IMR-90 (cell line): ENCODE measurements around the gene CHPF2. TPM values are rescaled to one million over a fixed set of nuclear protein-coding genes. Genes with fewer than 3 reads are reported as not detected.

ENCODE experiments used
- ATAC-seq: fragments of 200-7000 bp; cut with Tn5 transposase; 2 replicates; pipeline ENCODE4 v1.9.1; 2020; ENCODE audit warnings: low read depth, mild to moderate bottlenecking, moderate library complexity
- BruUV-seq: library from RNA; stranded (reverse); fragments of 400-500 nt; replicated peaks from 2 replicates; lab custom pipeline; 2021; lab: Mats Ljungman, UMichigan
- CTCF ChIA-PET: fragments of 300-600 bp; formaldehyde crosslinking; extraction: SDS; loops from one replicate; lab custom pipeline; 2021; ENCODE audit warnings: antibody characterized with exemption; lab: Yijun Ruan, JAX
- POLR2A ChIA-PET: fragments of 300-600 bp; sonication (Branson Sonifier 250); formaldehyde crosslinking; loops from one replicate; lab custom pipeline; 2022; ENCODE audit warnings: antibody characterized with exemption; ENCODE audit not compliant: unreplicated experiment; lab: Charles Lee
- DNase-seq: peaks from one replicate; pipeline ENCODE4 v3.0.0; 2013
- H2AFZ ChIP-seq: replicated peaks from 2 replicates; pipeline ENCODE3; 2013; ENCODE audit warnings: low read length, mild to moderate bottlenecking; ENCODE audit not compliant: poor library complexity
- H2AK5ac ChIP-seq: 2 replicates; pipeline ENCODE4 v1.6.1; 2013; ENCODE audit warnings: low read depth, low read length, inconsistent platforms
- H2AK9ac ChIP-seq: replicated peaks from 2 replicates; pipeline ENCODE3; 2013; ENCODE audit warnings: mild to moderate bottlenecking, low read depth, low read length, moderate library complexity; ENCODE audit not compliant: poor library complexity
- H2BK120ac ChIP-seq: 2 replicates; pipeline ENCODE4 v1.6.1; 2013; ENCODE audit warnings: low read depth, low read length, inconsistent platforms
- H2BK15ac ChIP-seq: 3 replicates; pipeline ENCODE4 v1.6.1; 2013; ENCODE audit warnings: low read depth, low read length, inconsistent platforms
- H2BK20ac ChIP-seq: 2 replicates; pipeline ENCODE4 v1.6.1; 2013; ENCODE audit warnings: low read depth, mild to moderate bottlenecking, inconsistent platforms, low read length, moderate library complexity
- H2BK5ac ChIP-seq: 2 replicates; pipeline ENCODE4 v1.6.1; 2013; ENCODE audit warnings: mild to moderate bottlenecking, low read depth, low read length, inconsistent platforms; ENCODE audit not compliant: poor library complexity, severe bottlenecking
- H3K14ac ChIP-seq: replicated peaks from 2 replicates; pipeline ENCODE4 v1.6.1; 2013; ENCODE audit warnings: low read depth, low read length, inconsistent platforms
- H3K18ac ChIP-seq: 2 replicates; pipeline ENCODE4 v1.6.1; 2013; ENCODE audit warnings: low read depth, low read length, control low read depth
- H3K23ac ChIP-seq: 2 replicates; pipeline ENCODE4 v1.6.1; 2013; ENCODE audit warnings: low read depth, low read length, inconsistent platforms
- H3K27ac ChIP-seq: 2 replicates; pipeline ENCODE4 v1.5.1; 2013; ENCODE audit warnings: mild to moderate bottlenecking, control low read depth, low read length; ENCODE audit not compliant: insufficient read depth
- H3K27me3 ChIP-seq: 2 replicates; pipeline ENCODE4 v1.6.1; 2013; ENCODE audit warnings: low read length; ENCODE audit not compliant: control insufficient read depth, insufficient read depth
- H3K36me3 ChIP-seq: 2 replicates; pipeline ENCODE4 v1.6.1; 2013; ENCODE audit warnings: low read length, mixed read lengths; ENCODE audit not compliant: control insufficient read depth, insufficient read depth
- H3K4ac ChIP-seq: 2 replicates; pipeline ENCODE4 v1.6.1; 2013; ENCODE audit warnings: low read depth, low read length, inconsistent platforms
- H3K4me1 ChIP-seq: 2 replicates; pipeline ENCODE4 v1.6.1; 2013; ENCODE audit warnings: low read length, mixed read lengths; ENCODE audit not compliant: control insufficient read depth, insufficient read depth
- H3K4me2 ChIP-seq: 2 replicates; pipeline ENCODE4 v1.6.1; 2013; ENCODE audit warnings: low read depth, mild to moderate bottlenecking, control low read depth, low read length, moderate library complexity
- H3K4me3 ChIP-seq: 2 replicates; pipeline ENCODE4 v1.5.1; 2013; ENCODE audit warnings: low read depth, mild to moderate bottlenecking, control low read depth, low read length, moderate library complexity; ENCODE audit not compliant: insufficient read depth
- H3K56ac ChIP-seq: 2 replicates; pipeline ENCODE4 v1.6.1; 2013; ENCODE audit warnings: low read length, inconsistent platforms; ENCODE audit not compliant: insufficient read depth; ENCODE audit errors: extremely low read depth
- H3K79me1 ChIP-seq, 2 experiments: 2 replicates each; pipeline ENCODE4 v1.6.1; 2013; ENCODE audit warnings: low read length in 2 of 2, inconsistent platforms in 1 of 2, low read depth in 1 of 2
- H3K9ac ChIP-seq: 2 replicates; pipeline ENCODE4 v1.6.1; 2013; ENCODE audit warnings: low read depth, low read length, control low read depth
- H3K9me1 ChIP-seq: 2 replicates; pipeline ENCODE4 v1.6.1; 2013; ENCODE audit warnings: low read length, inconsistent platforms; ENCODE audit not compliant: insufficient read depth
- H3K9me3 ChIP-seq: 2 replicates; pipeline ENCODE4 v1.6.1; 2013; ENCODE audit warnings: low read length; ENCODE audit not compliant: control insufficient read depth, insufficient read depth
- H4K20me1 ChIP-seq: 2 replicates; pipeline ENCODE4 v1.6.1; 2013; ENCODE audit warnings: low read length, inconsistent platforms; ENCODE audit not compliant: insufficient read depth
- H4K5ac ChIP-seq: 2 replicates; pipeline ENCODE4 v1.6.1; 2013; ENCODE audit warnings: mild to moderate bottlenecking, low read depth, low read length, control low read depth
- H4K8ac ChIP-seq, 2 experiments: 2 replicates each; pipeline ENCODE4 v1.6.1; 2013; ENCODE audit warnings: low read depth in 2 of 2, low read length in 2 of 2, control low read depth in 1 of 2, inconsistent platforms in 1 of 2
- H4K91ac ChIP-seq: 2 replicates; pipeline ENCODE4 v1.6.1; 2013; ENCODE audit warnings: low read depth, low read length, inconsistent platforms; ENCODE audit not compliant: insufficient read depth
- CTCF ChIP-seq: conservative IDR thresholded peaks from 2 replicates; pipeline ENCODE4 v1.5.1; 2012; ENCODE audit warnings: mild to moderate bottlenecking, low read depth, low read length, improper control_type of control experiment
- MXI1 ChIP-seq: IDR thresholded peaks from 2 replicates; pipeline ENCODE4 v1.6.1; 2012; ENCODE audit warnings: low read depth, mild to moderate bottlenecking, low read length, moderate library complexity, borderline replicate concordance
- NFE2L2 ChIP-seq: fragments of 150-350 bp; IDR thresholded peaks from 2 replicates; pipeline ENCODE4 v1.6.1; 2016; ENCODE audit warnings: low read depth, mild to moderate bottlenecking, low read length
- POLR2A ChIP-seq: IDR thresholded peaks from 2 replicates; pipeline ENCODE4 v1.6.1; 2012; ENCODE audit warnings: mild to moderate bottlenecking, low read depth, low read length
- RCOR1 ChIP-seq: IDR thresholded peaks from 2 replicates; pipeline ENCODE4 v1.6.1; 2012; ENCODE audit warnings: mild to moderate bottlenecking, low read length, improper control_type of control experiment; ENCODE audit not compliant: insufficient replicate concordance
- SMC3 ChIP-seq: fragments of 150-350 bp; IDR thresholded peaks from 2 replicates; pipeline ENCODE4 v1.6.1; 2016; ENCODE audit warnings: low read depth, mild to moderate bottlenecking, antibody characterized with exemption, low read length, moderate library complexity
- USF2 ChIP-seq: fragments of 150-350 bp; IDR thresholded peaks from 2 replicates; pipeline ENCODE4 v1.6.1; 2017; ENCODE audit warnings: mild to moderate bottlenecking, antibody characterized with exemption, low read length, low read depth
- WGBS, 2 experiments: methylation state at CpG; one replicate each; pipeline versions ENCODE4 v1.1.5 to v1.1.7; 2013; ENCODE audit warnings: missing lambda C conversion rate in 2 of 2; ENCODE audit not compliant: insufficient read length in 1 of 2; ENCODE audit errors: extremely low coverage in 2 of 2; 5-methylcytosine and 5-hydroxymethylcytosine counted together
- dilution Hi-C: fragments of 300-500 bp; cut with HindIII; formaldehyde crosslinking; loops from one replicate; pipeline ENCODE4 v1.14.3; 2018; ENCODE audit warnings: low sequenced_read_pairs; ENCODE audit not compliant: unreplicated experiment
- in situ Hi-C: fragments of 300-500 bp; cut with MboI; formaldehyde crosslinking; loops from 3 replicates; pipeline ENCODE4 v1.14.3; 2019; ENCODE audit warnings: low sequenced_read_pairs, inconsistent platforms, mixed read lengths
- intact Hi-C: fragments of 100-400 bp; cut with micrococcal nuclease; formaldehyde crosslinking; loops from 2 replicates; pipeline ENCODE4 v1.10.0; 2022
- polyA plus RNA-seq, 3 experiments: library from polyadenylated mRNA; depleted of rRNA; stranded (reverse); fragments of >200 nt; gene quantifications; 2 replicates each; pipeline ENCODE4 v1.2.3, GENCODE V29; 2012; ENCODE audit warnings: low replicate concordance in 1 of 3
- total RNA-seq: library from RNA; depleted of rRNA; stranded (reverse); fragments of >200 nt; gene quantifications from 2 replicates; pipeline ENCODE4 v1.2.3, GENCODE V29; 2012

CHPF2 gene
- total and polyA plus RNA-seq, 2 of the 4 experiments (the other 2 are of a cell fraction): 26.2 to 77.0 TPM

GRCh38 chr7:151256410-151257045, 24.2 kb downstream of the CHPF2 start:
- WGBS, 2 experiments: 62% methylated on average over 11 of the region's 16 CpGs; no CpG with 5 or more reads in 1 of the 2 experiments
- ChIA-PET POLR2A (no interaction called here), CTCF (no interaction called here)
- Histone ChIP-seq H2BK15ac (no peak overlapping the region), H3K23ac (no peak overlapping the region), H3K56ac (no peak overlapping the region), H2BK120ac (no peak overlapping the region), H4K20me1 (no peaks in the 10 kb centered on the region), H2AFZ (no peak overlapping the region), H3K79me1 (peaks cover 0 to 12% of the 10 kb centered on the region in 2 experiments; a peak in 1 of 4 replicates), H2AK5ac (no peak overlapping the region), H4K91ac (no peak overlapping the region), H4K5ac (no peak overlapping the region), H3K4me1 (peaks cover 10% of the 10 kb centered on the region), H3K4ac (no peak overlapping the region), H4K8ac (no peak overlapping the region), H3K9me3 (no peaks in the 10 kb centered on the region), H2AK9ac (no peak overlapping the region), H3K4me3 (no peak overlapping the region), H3K27ac (no peak overlapping the region), H3K14ac (no peak overlapping the region), H3K9ac (no peak overlapping the region), H3K9me1 (no peaks in the 10 kb centered on the region), H3K36me3 (no peaks in the 10 kb centered on the region), H3K4me2 (no peak overlapping the region), H2BK5ac (no peak overlapping the region), H3K27me3 (peaks cover 26% of the 10 kb centered on the region), H3K18ac (no peak overlapping the region), H2BK20ac (no peak overlapping the region)
- no peak for TF ChIP-seq RCOR1
- no peak for TF ChIP-seq SMC3
- TF ChIP-seq CTCF: no peak
- TF ChIP-seq NFE2L2: no peak
- TF ChIP-seq USF2: no peak
- TF ChIP-seq MXI1: no peak
- no peak for TF ChIP-seq POLR2A
- dilution Hi-C loops (no loop called here), in situ Hi-C loops (no loop called here), intact Hi-C loops (no loop called here)
- no peak for DNase-seq
- no TSS peak for BruUV-seq
- ATAC-seq: no peak
